GM21528 (cell line): ENCODE results near the gene RECK.

Source experiments
- ATAC-seq: cut with Tn5 transposase; IDR thresholded peaks from one replicate; pipeline ENCODE4 v1.9.1; 2021; ENCODE audit warnings: mild to moderate bottlenecking, moderate library complexity; ENCODE audit not compliant: unreplicated experiment, low FRiP score

The RECK gene

GRCh38 chr9:36135741-36136271, 99.1 kb downstream of the RECK start:
- no peak for ATAC-seq

GRCh38 chr9:36136272-36136893, 99.7 kb downstream of the RECK start, which contains the start of gene GLIPR2:
TSS of gene GLIPR2 (plus strand) at chr9:36136733. CDS start at chr9:36136779, 46 bp downstream.
- ATAC-seq, result peak; percentile 91

- peak; percentile 42 for ATAC-seq
Measured at GRCh38 chr9:36136894-36137391, 100.2 kb downstream of the RECK start.

- ATAC-seq, result no peak
Measured at GRCh38 chr9:36137392-36138004, 100.8 kb downstream of the RECK start.

DNA sequence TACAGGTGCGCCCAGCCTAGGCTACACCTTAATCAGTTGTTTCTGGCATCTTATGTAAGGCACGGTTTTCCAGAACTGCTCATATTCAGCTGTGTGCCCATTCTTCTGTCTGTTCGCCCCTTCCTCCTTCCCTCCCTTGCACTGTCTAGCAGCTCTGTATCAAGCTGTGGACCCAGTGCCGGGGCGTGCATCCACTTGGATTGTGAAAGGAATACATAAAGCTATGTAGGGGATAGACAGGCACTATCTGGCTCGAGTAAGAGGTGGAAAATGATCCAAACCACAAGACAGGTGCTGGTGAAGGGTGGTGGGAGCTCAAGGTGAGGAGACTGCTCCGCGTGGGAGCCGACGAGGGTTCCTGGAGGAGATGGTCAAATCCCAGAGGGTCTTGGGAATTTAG, 101.8 kb downstream of the RECK start:
- no peak for ATAC-seq

GRCh38 chr9:36138901-36139300, 102.2 kb downstream of the RECK start:
- ATAC-seq, result no peak

DNA sequence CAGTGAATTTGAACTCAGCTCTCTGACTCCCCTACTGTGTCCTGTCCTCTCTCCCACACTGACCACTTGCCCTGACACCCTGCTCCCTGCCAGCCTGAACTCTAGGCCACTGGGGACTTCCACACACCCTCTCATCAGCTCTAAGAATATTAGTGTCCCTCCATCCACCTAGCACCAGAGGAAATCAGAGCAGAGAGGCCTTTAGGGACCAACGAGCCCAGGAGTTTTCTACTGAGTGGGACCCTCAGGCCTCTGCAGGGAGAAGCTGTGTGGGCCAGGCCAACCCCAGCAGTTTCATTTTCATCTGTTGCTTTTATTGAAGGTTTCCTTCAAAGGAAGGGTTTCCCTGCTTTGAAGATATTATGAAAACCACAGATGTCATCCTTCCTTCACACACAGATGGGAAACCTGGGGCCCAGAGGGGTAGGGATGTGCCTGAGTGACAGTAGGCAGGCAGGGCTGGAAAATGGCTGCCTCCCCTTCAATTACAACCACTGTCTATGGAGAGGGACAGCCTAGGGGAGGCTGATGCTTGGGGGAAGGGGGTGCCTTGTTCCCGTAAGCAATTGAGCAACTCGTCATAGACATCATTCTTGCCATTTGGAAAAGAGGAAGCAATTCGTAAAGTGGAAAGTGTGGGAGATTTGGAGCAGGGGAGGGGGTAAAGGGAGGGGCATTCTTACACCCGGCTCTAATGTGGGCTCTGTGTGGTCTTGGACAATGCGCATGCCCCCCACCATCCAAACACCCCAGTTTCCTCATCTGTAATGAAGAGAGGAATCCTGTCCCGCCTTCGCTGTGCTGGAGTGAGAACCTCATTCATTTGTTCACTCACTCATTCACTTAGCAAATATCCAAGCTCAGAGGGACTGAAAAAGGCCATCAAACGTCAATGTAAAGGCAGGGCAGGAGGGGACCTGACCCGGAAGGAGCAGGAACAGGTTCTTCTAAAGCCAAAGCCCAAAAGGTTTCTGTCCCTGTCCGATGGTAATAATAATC, 103.7 kb downstream of the RECK start:
- ATAC-seq, result no peak

DNA sequence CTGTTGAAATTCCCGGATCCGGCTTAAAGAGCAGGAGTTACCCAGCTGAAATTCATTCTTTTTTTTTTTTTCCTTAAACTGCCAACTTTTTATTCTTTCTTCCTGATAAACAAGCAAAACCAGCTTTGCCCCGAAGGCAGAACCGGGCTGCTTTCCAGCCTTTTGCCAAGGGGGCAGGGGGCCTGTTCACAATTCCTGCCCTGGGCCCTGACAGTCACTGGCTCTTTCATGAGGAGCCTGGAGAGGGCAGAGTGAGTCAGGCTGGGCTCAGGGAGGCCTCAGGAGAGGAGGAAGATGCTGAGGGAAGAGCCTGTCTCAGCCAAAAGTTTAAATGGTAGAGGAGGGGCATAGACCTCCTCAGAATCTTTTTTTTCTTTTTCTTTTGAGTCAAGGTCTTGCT, 104.6 kb downstream of the RECK start:
- no peak for ATAC-seq

GRCh38 chr9:36141761-36142160, 105.0 kb downstream of the RECK start:
- no peak for ATAC-seq

GRCh38 chr9:36142510-36143244, 106.0 kb downstream of the RECK start:
- ATAC-seq, result no peak

DNA sequence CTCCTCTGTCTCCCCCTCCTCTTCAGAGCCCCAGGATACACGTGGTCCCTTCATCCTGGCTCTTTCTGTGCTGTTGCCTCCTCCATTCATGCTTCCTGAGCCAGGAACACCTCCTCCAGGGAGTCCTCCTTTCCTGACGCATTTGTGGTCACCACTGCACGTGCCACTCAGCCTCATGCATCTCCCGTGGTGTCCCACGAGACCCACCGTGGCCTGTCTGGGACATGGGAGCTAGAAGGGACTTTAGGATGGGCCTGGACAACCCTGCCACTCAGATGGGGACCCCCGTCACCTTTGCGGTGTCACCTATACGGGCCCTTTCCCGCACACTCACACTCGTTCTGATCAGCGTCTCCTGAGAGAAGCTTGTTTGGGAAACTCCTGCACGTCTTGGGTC, 106.5 kb downstream of the RECK start:
- no peak for ATAC-seq

- no peak for ATAC-seq
Measured at GRCh38 chr9:36144309-36145232, 107.9 kb downstream of the RECK start.

DNA sequence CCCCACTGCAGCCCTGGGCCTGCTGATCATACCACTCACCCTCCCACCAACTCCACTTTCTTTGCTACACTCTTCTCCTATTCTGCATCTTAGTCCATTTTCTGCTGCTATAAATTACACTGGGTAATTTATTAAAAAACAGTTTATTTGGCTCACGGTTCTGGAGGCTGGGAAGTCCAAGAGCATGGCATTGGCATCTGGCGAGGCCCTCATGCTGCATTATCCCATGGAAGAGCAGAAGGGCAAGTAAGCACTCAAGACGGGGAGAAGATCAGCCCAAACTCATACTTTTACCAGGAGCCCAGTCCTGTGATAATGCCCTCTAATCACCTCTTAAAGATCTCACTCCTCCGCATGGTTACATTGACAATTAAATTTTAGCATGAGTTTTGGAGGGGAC, 109.3 kb downstream of the RECK start:
- ATAC-seq, result no peak

DNA sequence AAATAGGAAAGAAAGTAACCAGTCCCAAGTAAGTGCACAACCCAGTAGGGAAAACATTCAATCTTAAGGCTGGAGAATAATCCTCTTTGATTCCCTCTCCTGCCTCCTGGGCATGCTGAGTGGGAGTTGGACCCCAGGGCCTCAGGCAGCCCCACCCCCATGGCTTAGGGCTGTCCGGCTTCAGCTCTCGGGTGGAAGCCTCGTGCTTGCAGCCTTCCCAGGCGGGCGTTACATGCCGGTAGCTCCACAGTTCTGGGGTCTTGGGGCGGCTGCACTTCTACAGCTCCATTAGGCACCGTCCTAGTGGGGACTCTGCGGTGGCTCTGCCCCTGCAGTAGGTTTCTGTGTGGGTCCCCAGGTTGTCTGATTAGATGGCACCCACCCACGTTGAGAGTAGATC, 109.9 kb downstream of the RECK start:
- ATAC-seq, result no peak

DNA sequence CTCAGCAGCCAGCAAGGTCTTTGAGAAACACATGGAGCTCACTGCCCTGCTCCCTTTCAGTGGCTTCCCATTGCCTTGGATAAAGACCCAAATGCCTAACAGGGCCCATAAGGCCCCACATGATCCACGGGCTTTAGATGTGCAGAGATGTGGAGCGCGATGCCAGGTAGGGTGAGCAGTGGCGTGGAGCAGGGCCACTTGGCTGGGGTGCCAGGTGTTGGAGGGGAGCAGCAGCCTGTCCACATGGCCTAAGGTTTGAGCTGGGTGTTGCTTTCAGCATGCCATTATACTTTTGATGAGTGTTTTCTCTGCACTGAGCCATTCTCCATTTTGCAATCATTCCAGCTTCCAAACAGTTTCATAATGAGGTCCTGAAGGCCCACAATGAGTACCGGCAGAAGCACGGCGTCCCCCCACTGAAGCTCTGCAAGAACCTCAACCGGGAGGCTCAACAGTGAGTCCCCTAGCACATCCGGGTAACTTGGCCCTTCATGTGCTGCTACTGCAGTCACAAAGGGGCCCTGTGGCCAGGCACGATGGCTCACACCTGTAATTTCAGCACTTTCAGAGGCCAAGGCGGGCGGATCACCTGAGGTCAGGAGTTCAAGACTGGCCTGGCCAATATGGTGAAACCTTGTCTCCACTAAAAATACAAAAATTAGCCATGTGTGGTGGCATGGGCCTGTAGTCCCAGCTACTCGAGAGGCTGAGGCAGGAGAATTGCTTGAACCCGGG, 110.9 kb downstream of the RECK start:
- no peak for ATAC-seq

GRCh38 chr9:36148311-36149051, 111.8 kb downstream of the RECK start:
- no peak for ATAC-seq

- no peak for ATAC-seq
Measured at GRCh38 chr9:36149197-36149596, 112.5 kb downstream of the RECK start.
